B cell (primary cell): Measurements from ENCODE around the gene LAPTM4A. TPM values are rescaled to one million over a fixed set of nuclear protein-coding genes. Genes with fewer than 3 reads are reported as not detected.
A peak's percentile ranks its signal among the peaks of the same experiment; 100 is the strongest.

Experiments
- ATAC-seq: fragments of 200-7000 bp; cut with Tn5 transposase; one replicate; pipeline ENCODE4 v1.10.0; 2021; ENCODE audit warnings: low read depth, mild to moderate bottlenecking, moderate number of reproducible peaks, moderate library complexity
- CTCF ChIA-PET: fragments of 350-600 bp; sonication (Branson Sonifier 250); formaldehyde crosslinking; loops from one replicate; lab custom pipeline; 2021; ENCODE audit warnings: antibody characterized with exemption, inconsistent platforms; lab: Charles Lee
- POLR2A ChIA-PET: fragments of 350-600 bp; sonication (Branson Sonifier 250); formaldehyde crosslinking; loops from one replicate; lab custom pipeline; 2021; ENCODE audit warnings: antibody characterized with exemption; lab: Charles Lee
- DNase-seq: peaks from one replicate; pipeline ENCODE4 v3.0.0; 2013
- H2AFZ ChIP-seq: 2 replicates; pipeline ENCODE4 v1.6.1; 2012; ENCODE audit warnings: mild to moderate bottlenecking, low read depth, low read length; ENCODE audit not compliant: insufficient read depth, poor library complexity, severe bottlenecking
- H3K27ac ChIP-seq, 2 donors: 1 replicate in 1 of 2; 2 replicates in 1 of 2; pipeline ENCODE4 v1.5.1; 2012 to 2013; ENCODE audit warnings: low read length in 2 of 2, mild to moderate bottlenecking in 2 of 2, moderate library complexity in 1 of 2
- H3K27me3 ChIP-seq, 4 experiments: fragments of 200-600 bp in 1 of 4; sonication (generic) in 1 of 4; replicated peaks in 1 of 4; 1 replicate in 2 of 4; 2 replicates in 2 of 4; pipeline versions ENCODE4 v1.6.1 to v1.7.0; 2013 to 2016; ENCODE audit warnings: low read length in 3 of 4, mild to moderate bottlenecking in 2 of 4, mixed read lengths in 1 of 4, moderate library complexity in 1 of 4; ENCODE audit not compliant: insufficient read depth in 4 of 4, control insufficient read depth in 3 of 4; ENCODE audit errors: control extremely low read depth in 1 of 4
- H3K36me3 ChIP-seq, 2 experiments: replicated peaks in 1 of 2; 1 replicate in 1 of 2; 2 replicates in 1 of 2; pipeline versions ENCODE4 v1.6.1 to v1.7.1; 2013; ENCODE audit warnings: low read length in 1 of 2; ENCODE audit not compliant: insufficient read depth in 2 of 2, control insufficient read depth in 1 of 2; ENCODE audit errors: control extremely low read depth in 1 of 2, extremely low read depth in 1 of 2
- H3K4me1 ChIP-seq, 2 donors: fragments of 200-600 bp in 1 of 2; sonication (generic) in 1 of 2; 1 replicate in 1 of 2; 2 replicates in 1 of 2; pipeline versions ENCODE4 v1.5.1 to v1.6.1; 2013 to 2017; ENCODE audit warnings: low read length in 2 of 2; ENCODE audit not compliant: control insufficient read depth in 2 of 2, insufficient read depth in 2 of 2
- H3K4me2 ChIP-seq: replicated peaks from 2 replicates; pipeline ENCODE3; 2012; ENCODE audit warnings: mild to moderate bottlenecking, low read depth, low read length; ENCODE audit not compliant: poor library complexity, severe bottlenecking
- H3K4me3 ChIP-seq, 5 experiments: fragments of 200-600 bp in 1 of 5; sonication (generic) in 1 of 5; 1 replicate in 3 of 5; 2 replicates in 2 of 5; pipeline versions ENCODE4 v1.5.1 to v1.7.0; 2011 to 2016; ENCODE audit warnings: low read length in 4 of 5, mild to moderate bottlenecking in 4 of 5, low read depth in 2 of 5, control low read depth in 1 of 5, moderate library complexity in 1 of 5; ENCODE audit not compliant: insufficient read depth in 1 of 5; ENCODE audit errors: control extremely low read depth in 1 of 5, extremely low read depth in 1 of 5
- H3K79me2 ChIP-seq: fragments of 200-600 bp; sonication (generic); one replicate; pipeline ENCODE4 v1.6.0; 2016; ENCODE audit warnings: low read length; ENCODE audit not compliant: control insufficient read depth, insufficient read depth
- H3K9ac ChIP-seq: fragments of 200-600 bp; sonication (generic); 2 replicates; pipeline ENCODE4 v1.6.1; 2017; ENCODE audit warnings: mild to moderate bottlenecking, low read length, moderate library complexity
- H3K9me3 ChIP-seq, 3 donors: one replicate each; pipeline versions ENCODE4 v1.6.1 to v1.7.1; 2013; ENCODE audit warnings: low read length in 2 of 3; ENCODE audit not compliant: control insufficient read depth in 2 of 3, insufficient read depth in 1 of 3; ENCODE audit errors: control extremely low read depth in 1 of 3
- H4K20me1 ChIP-seq: 2 replicates; pipeline ENCODE4 v1.6.0; 2012; ENCODE audit warnings: mild to moderate bottlenecking, low read length; ENCODE audit not compliant: insufficient read depth, control insufficient read depth, poor library complexity, severe bottlenecking
- H3K27ac Mint-ChIP-seq: one replicate; pipeline ENCODE4 v1.8.0; 2021; ENCODE audit warnings: mixed read lengths
- H3K27me3 Mint-ChIP-seq: one replicate; pipeline ENCODE4 v1.8.0; 2021; ENCODE audit warnings: mixed read lengths
- H3K4me1 Mint-ChIP-seq: one replicate; pipeline ENCODE4 v1.8.0; 2021; ENCODE audit warnings: mixed read lengths
- H3K4me3 Mint-ChIP-seq: one replicate; pipeline ENCODE4 v1.8.0; 2021; ENCODE audit warnings: mixed read lengths
- H3K9me3 Mint-ChIP-seq: one replicate; pipeline ENCODE4 v1.8.0; 2022; ENCODE audit warnings: mixed read lengths; ENCODE audit not compliant: insufficient read depth
- EZH2 ChIP-seq: IDR thresholded peaks from 2 replicates; pipeline ENCODE4 v1.6.1; 2012; ENCODE audit warnings: borderline replicate concordance, low read depth, mild to moderate bottlenecking, moderate library complexity, low read length; ENCODE audit not compliant: insufficient read depth, poor library complexity, severe bottlenecking
- WGBS: methylation state at CpG from one replicate; pipeline ENCODE4 v1.1.5; 2013; ENCODE audit warnings: missing lambda C conversion rate; ENCODE audit not compliant: insufficient coverage; 5-methylcytosine and 5-hydroxymethylcytosine counted together
- intact Hi-C: fragments of 100-400 bp; cut with micrococcal nuclease; formaldehyde crosslinking; loops from one replicate; pipeline ENCODE4 v1.10.0; 2022
- polyA plus RNA-seq: library from polyadenylated mRNA; depleted of rRNA; stranded (reverse); fragments of >200 nt; gene quantifications from 2 replicates; pipeline ENCODE4 v1.2.3, GENCODE V29; 2012
- total RNA-seq, 2 donors: library from RNA; stranded (reverse); fragments of 120-200 nt in 1 of 2; gene quantifications; 1 replicate in 1 of 2; 2 replicates in 1 of 2; pipeline versions ENCODE4 v1.2.3 to v1.2.4, GENCODE V29; 2013 to 2022
- TF ChIP-seq, protein P1 (sequence below): fragments of 200-600 bp; IDR thresholded peaks from one replicate; pipeline ENCODE4 v1.8.0; 2022; ENCODE audit warnings: antibody characterized with exemption, mild to moderate bottlenecking

Gene LAPTM4A
- total and polyA plus RNA-seq, 2 donors (not counting 1 experiment from before 2014, with no cell fraction given): 45.9 to 74.4 TPM

DNA sequence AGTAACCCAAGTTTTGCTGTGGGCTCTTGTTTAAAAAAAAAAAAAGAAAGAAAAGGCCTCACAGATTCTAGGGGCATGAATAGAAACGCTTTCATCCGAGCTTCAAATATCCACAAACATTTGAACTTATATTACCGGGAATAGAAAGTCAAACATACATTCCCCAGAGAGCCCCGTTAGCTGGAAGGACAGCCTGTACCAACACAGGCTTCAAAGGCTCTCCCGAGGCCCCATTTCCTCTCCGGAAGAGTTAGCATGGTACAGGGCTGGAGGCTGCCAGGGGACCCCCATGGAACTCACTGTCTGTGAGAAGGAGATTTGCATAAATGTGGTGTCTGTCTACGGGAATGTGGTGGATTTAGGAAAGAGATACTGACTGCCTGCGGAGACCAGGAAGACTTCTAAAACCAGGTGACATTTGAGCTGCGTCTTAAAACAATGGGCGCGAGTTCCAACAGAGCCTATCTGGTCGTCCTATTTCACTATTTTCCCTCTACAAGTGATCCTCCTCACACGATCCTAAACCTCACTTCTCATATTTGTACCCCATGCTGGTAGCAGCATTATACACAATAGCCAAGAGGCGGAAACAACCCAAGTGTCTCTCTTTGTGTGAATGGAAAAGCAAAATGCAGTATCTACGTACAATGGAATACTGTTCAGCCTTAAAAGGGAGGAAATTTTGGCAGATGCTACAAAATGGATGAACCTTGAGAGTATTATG is 38.1 kb downstream of the LAPTM4A start:
- peak overlapping the region; percentile 80 for H2AFZ ChIP-seq
- Mint-ChIP-seq H3K27me3 (peaks cover 52% of the 10 kb centered on the region), H3K27ac (no peak overlapping the region), H3K4me3 (peak overlapping the region; percentile 83), H3K4me1 (peaks cover 11% of the 10 kb centered on the region), H3K9me3 (no peaks in the 10 kb centered on the region)
- peaks cover 11 to 18% of the 10 kb centered on the region in 2 donors for H3K4me1 ChIP-seq
- POLR2A ChIA-PET: no interaction called here
- intact Hi-C loops: loop anchor here (2.0 kb wide), 1 partner anchor 24 kb away; no protein-coding TSS in a partner anchor
- no peaks in the 10 kb centered on the region for H4K20me1 ChIP-seq
- no peak for DNase-seq
- no peak for ATAC-seq
- peaks cover 0 to 3% (median 0%) of the 10 kb centered on the region in 3 donors for H3K9me3 ChIP-seq
- peak overlapping the region; percentile 90 for H3K4me2 ChIP-seq
- CTCF ChIA-PET: interaction anchor here (0.8 to 4.4 kb wide), 11 partner anchors 10 to 86 kb away, joined by 3 to 73 read pairs (median 11); no protein-coding TSS in a partner anchor
- 28% methylated on average over 10 of the region's 15 CpGs for WGBS
- H3K36me3 ChIP-seq: no peaks in the 10 kb centered on the region
- peak overlapping the region; percentile 63 for H3K9ac ChIP-seq
- TF ChIP-seq, protein P1, sequence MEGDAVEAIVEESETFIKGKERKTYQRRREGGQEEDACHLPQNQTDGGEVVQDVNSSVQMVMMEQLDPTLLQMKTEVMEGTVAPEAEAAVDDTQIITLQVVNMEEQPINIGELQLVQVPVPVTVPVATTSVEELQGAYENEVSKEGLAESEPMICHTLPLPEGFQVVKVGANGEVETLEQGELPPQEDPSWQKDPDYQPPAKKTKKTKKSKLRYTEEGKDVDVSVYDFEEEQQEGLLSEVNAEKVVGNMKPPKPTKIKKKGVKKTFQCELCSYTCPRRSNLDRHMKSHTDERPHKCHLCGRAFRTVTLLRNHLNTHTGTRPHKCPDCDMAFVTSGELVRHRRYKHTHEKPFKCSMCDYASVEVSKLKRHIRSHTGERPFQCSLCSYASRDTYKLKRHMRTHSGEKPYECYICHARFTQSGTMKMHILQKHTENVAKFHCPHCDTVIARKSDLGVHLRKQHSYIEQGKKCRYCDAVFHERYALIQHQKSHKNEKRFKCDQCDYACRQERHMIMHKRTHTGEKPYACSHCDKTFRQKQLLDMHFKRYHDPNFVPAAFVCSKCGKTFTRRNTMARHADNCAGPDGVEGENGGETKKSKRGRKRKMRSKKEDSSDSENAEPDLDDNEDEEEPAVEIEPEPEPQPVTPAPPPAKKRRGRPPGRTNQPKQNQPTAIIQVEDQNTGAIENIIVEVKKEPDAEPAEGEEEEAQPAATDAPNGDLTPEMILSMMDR: no peak
- TF ChIP-seq EZH2: no peak
- peaks cover 0 to 33% (median 23%) of the 10 kb centered on the region in 4 experiments for H3K27me3 ChIP-seq
- H3K4me3 ChIP-seq: peak overlapping the region in 4 of 5 experiments; percentile 23 to 62 (median 52)
- no peak overlapping the region for H3K27ac ChIP-seq
- H3K79me2 ChIP-seq: no peaks in the 10 kb centered on the region
